Endothelial cell of umbilical vein (primary cell): ENCODE measurements around the gene SUFU. TPM values are rescaled to one million over a fixed set of nuclear protein-coding genes. Genes with fewer than 3 reads are reported as not detected.
"Not testable (repeated sequence)": the region's sequence is repeated elsewhere in the genome, so short reads cannot be mapped to it uniquely, and the experiment has no call there.

ENCODE experiments used
- Bru-seq: library from RNA; stranded (reverse); fragments of 400-500 nt; gene quantifications from one replicate; lab custom pipeline; 2021; lab: Mats Ljungman, UMichigan
- BruChase-seq, 2 experiments: library from RNA; stranded (reverse); fragments of 400-500 nt; gene quantifications; one replicate each; lab custom pipeline; 2021; lab: Mats Ljungman, UMichigan
- BruUV-seq: library from RNA; stranded (reverse); fragments of 400-500 nt; replicated peaks from 2 replicates; lab custom pipeline; 2021; lab: Mats Ljungman, UMichigan
- CTCF ChIA-PET: fragments of 300-600, 350-600 bp; sonication (Branson Sonifier 250); formaldehyde crosslinking; loops from one replicate; lab custom pipeline; 2021; ENCODE audit warnings: antibody characterized with exemption, inconsistent platforms; lab: Charles Lee
- POLR2A ChIA-PET: fragments of 300-600, 350-600 bp; sonication (Branson Sonifier 250); formaldehyde crosslinking; loops from one replicate; lab custom pipeline; 2021; ENCODE audit warnings: antibody characterized with exemption, inconsistent platforms; lab: Charles Lee
- DNase-seq: peaks from one replicate; pipeline ENCODE4 v3.0.0-alpha.2; 2011; ENCODE audit warnings: low read depth, low spot score
- FAIRE-seq: peaks from 2 replicates; lab custom pipeline; 2011; peaks lifted over from hg19 to GRCh38; lab: Jason Lieb, UNC
- H2AFZ ChIP-seq: 2 replicates; pipeline ENCODE4 v1.6.0; 2012; ENCODE audit warnings: low read depth, low read length, control low read depth, inconsistent platforms
- H3K27ac ChIP-seq: 2 replicates; pipeline ENCODE4 v1.5.1; 2011; ENCODE audit warnings: low read depth, mild to moderate bottlenecking, control low read depth, low read length, moderate library complexity; ENCODE audit not compliant: insufficient read depth
- H3K27me3 ChIP-seq, 2 experiments: 2 replicates each; pipeline versions ENCODE4 v1.6.0 to v1.6.1; 2011; ENCODE audit warnings: low read length in 2 of 2, mixed read lengths in 1 of 2; ENCODE audit not compliant: control insufficient read depth in 2 of 2, insufficient read depth in 2 of 2
- H3K36me3 ChIP-seq, 2 experiments: 2 replicates in 1 of 2; 3 replicates in 1 of 2; pipeline ENCODE4 v1.5.1; 2011; ENCODE audit warnings: low read length in 2 of 2, mild to moderate bottlenecking in 1 of 2, moderate library complexity in 1 of 2; ENCODE audit not compliant: control insufficient read depth in 2 of 2, insufficient read depth in 2 of 2; ENCODE audit errors: extremely low read depth in 1 of 2
- H3K4me1 ChIP-seq: 3 replicates; pipeline ENCODE4 v1.5.1; 2011; ENCODE audit warnings: mild to moderate bottlenecking, low read length; ENCODE audit not compliant: control insufficient read depth, insufficient read depth; ENCODE audit errors: extremely low read depth
- H3K4me2 ChIP-seq: 2 replicates; pipeline ENCODE4 v1.6.1; 2011; ENCODE audit warnings: low read length, control low read depth, mixed read lengths; ENCODE audit not compliant: insufficient read depth
- H3K4me3 ChIP-seq, 3 experiments: fragments of 200-600 bp in 1 of 3; sonication (generic), shearing (Covaris generic) in 1 of 3; replicated peaks in 1 of 3; 2 replicates each; pipeline ENCODE4 v1.5.1; 2011 to 2016; ENCODE audit warnings: control low read depth in 3 of 3, low read length in 3 of 3, mild to moderate bottlenecking in 2 of 3, inconsistent platforms in 1 of 3, low read depth in 1 of 3, moderate library complexity in 1 of 3; ENCODE audit not compliant: insufficient read depth in 1 of 3
- H3K79me2 ChIP-seq: 2 replicates; pipeline ENCODE4 v1.6.0; 2012; ENCODE audit warnings: low read length, inconsistent platforms; ENCODE audit not compliant: control insufficient read depth, insufficient read depth
- H3K9ac ChIP-seq: replicated peaks from 2 replicates; pipeline ENCODE3; 2011; ENCODE audit warnings: low read length, control low read depth; ENCODE audit not compliant: insufficient read depth; ENCODE audit errors: extremely low read depth
- H3K9me1 ChIP-seq: replicated peaks from 3 replicates; pipeline ENCODE4 v1.6.0; 2011; ENCODE audit warnings: mild to moderate bottlenecking, low read length; ENCODE audit not compliant: control insufficient read depth, insufficient read depth; ENCODE audit errors: extremely low read depth
- H3K9me3 ChIP-seq: replicated peaks from 2 replicates; pipeline ENCODE4 v1.5.1; 2012; ENCODE audit warnings: low read length, inconsistent platforms; ENCODE audit not compliant: control insufficient read depth, insufficient read depth
- H4K20me1 ChIP-seq: replicated peaks from 2 replicates; pipeline ENCODE3; 2011; ENCODE audit warnings: mild to moderate bottlenecking, low read length; ENCODE audit not compliant: control insufficient read depth, insufficient read depth; ENCODE audit errors: extremely low read depth
- EZH2 ChIP-seq: IDR thresholded peaks from 2 replicates; pipeline ENCODE4 v1.6.1; 2012; ENCODE audit warnings: borderline replicate concordance, low read depth, mild to moderate bottlenecking, moderate library complexity, low read length, inconsistent platforms; ENCODE audit not compliant: severe bottlenecking
- FOS ChIP-seq: IDR thresholded peaks from 2 replicates; pipeline ENCODE4 v1.6.1; 2011; ENCODE audit warnings: mild to moderate bottlenecking, low read length, moderate library complexity, borderline replicate concordance; ENCODE audit not compliant: insufficient read depth
- GATA2 ChIP-seq: IDR thresholded peaks from 2 replicates; pipeline ENCODE4 v1.7.0; 2011; ENCODE audit warnings: low read depth, mild to moderate bottlenecking, moderate library complexity, mixed read lengths, low read length; ENCODE audit not compliant: insufficient read length, insufficient read depth
- JUN ChIP-seq: IDR thresholded peaks from 2 replicates; pipeline ENCODE4 v1.6.1; 2011; ENCODE audit warnings: borderline replicate concordance, low read depth; ENCODE audit not compliant: insufficient read length, insufficient read depth
- MYC ChIP-seq: IDR thresholded peaks from one replicate; pipeline ENCODE4 v1.6.1; 2011; ENCODE audit warnings: mild to moderate bottlenecking, low read depth, low read length
- POLR2A ChIP-seq: IDR thresholded peaks from 2 replicates; pipeline ENCODE4 v1.6.1; 2012; ENCODE audit warnings: low read depth, mild to moderate bottlenecking, control low read depth, low read length
- POLR2AphosphoS5 ChIP-seq: IDR thresholded peaks from 2 replicates; pipeline ENCODE4 v1.6.1; 2012; ENCODE audit warnings: low read depth, mild to moderate bottlenecking, control low read depth, low read length, moderate library complexity; ENCODE audit not compliant: insufficient read depth
- dilution Hi-C: fragments of 300-500 bp; cut with MboI; formaldehyde crosslinking; loops from one replicate; pipeline ENCODE4 v1.15.0; 2019; ENCODE audit warnings: low sequenced_read_pairs; ENCODE audit not compliant: extremely low pct_ligation_motif_present
- intact Hi-C: fragments of 100-400 bp; cut with micrococcal nuclease; formaldehyde crosslinking; loops from one replicate; pipeline ENCODE4 v1.10.0; 2022
- long read RNA-seq: library from polyadenylated mRNA; stranded (forward); transcript quantifications from one replicate; pipeline ENCODE4 v2.0.0, GENCODE V29; 2021
- polyA minus RNA-seq, 3 experiments: library from RNA; depleted of rRNA, polyadenylated mRNA; stranded (reverse); fragments of >200 nt; gene quantifications; 1 replicate in 1 of 3; 2 replicates in 2 of 3; pipeline ENCODE4 v1.2.3, GENCODE V29; 2011
- polyA plus RNA-seq, 4 experiments: library from polyadenylated mRNA; depleted of rRNA in 3 of 4; stranded (reverse) in 3 of 4; unstranded in 1 of 4; fragments of >200 nt; gene quantifications; 2 replicates each; pipeline versions ENCODE4 v1.2.1 to v1.2.3, GENCODE V29; 2011 to 2012; ENCODE audit warnings: missing spikeins in 1 of 4
- total RNA-seq: library from RNA; stranded (reverse); gene quantifications from 2 replicates; pipeline ENCODE4 v1.2.3, GENCODE V29; 2021
- TF ChIP-seq, protein P1 (sequence below): IDR thresholded peaks from 2 replicates; pipeline ENCODE4 v1.6.1; 2011; ENCODE audit not compliant: insufficient read depth, insufficient read length
- TF ChIP-seq, protein P2 (sequence below), 2 donors: IDR thresholded peaks; 1 replicate in 1 of 2; 2 replicates in 1 of 2; pipeline ENCODE4 v1.5.1; 2011; ENCODE audit warnings: low read length in 2 of 2, mild to moderate bottlenecking in 2 of 2, moderate library complexity in 2 of 2, control low read depth in 1 of 2, inconsistent platforms in 1 of 2, low read depth in 1 of 2; ENCODE audit not compliant: insufficient read depth in 1 of 2; ENCODE audit errors: extremely low read depth in 1 of 2

SUFU gene
- 14.5 and 16.3 TPM in 2 replicates for total RNA-seq
- polyA plus RNA-seq = 9.5 and 10.1 TPM in 2 replicates
- 8.9 TPM in 2 replicates for polyA plus RNA-seq (2011; cell fraction: cytosol; rRNA removed)
- polyA plus RNA-seq (2011; cell fraction: nucleus; rRNA removed) = 12.5 and 13.4 TPM in 2 replicates
- polyA plus RNA-seq (2012) = 17.3 and 20.0 TPM in 2 replicates
- polyA minus RNA-seq = 14.7 and 16.8 TPM in 2 replicates
- 4.8 TPM for polyA minus RNA-seq (2011; cell fraction: cytosol; rRNA and poly(A)+ RNA removed)
- 10.3 and 11.1 TPM in 2 replicates for polyA minus RNA-seq (2011; cell fraction: nucleus; rRNA and poly(A)+ RNA removed)
- percentile 60 among the genes with signal in this experiment for Bru-seq, nascent RNA
- percentile 62 among the genes with signal in this experiment for BruChase-seq, experiment 1, labeled RNA remaining after a 6-hour chase
- BruChase-seq, experiment 2, labeled RNA remaining after a 2-hour chase = percentile 63 among the genes with signal in this experiment
- long read RNA-seq, full-length matches to known transcripts = 5 of 29 reads
- long read RNA-seq, partial matches to known transcripts = 16 of 29 reads
- long read RNA-seq, other reads (novel, unspliced or antisense) = 8 of 29 reads

DNA sequence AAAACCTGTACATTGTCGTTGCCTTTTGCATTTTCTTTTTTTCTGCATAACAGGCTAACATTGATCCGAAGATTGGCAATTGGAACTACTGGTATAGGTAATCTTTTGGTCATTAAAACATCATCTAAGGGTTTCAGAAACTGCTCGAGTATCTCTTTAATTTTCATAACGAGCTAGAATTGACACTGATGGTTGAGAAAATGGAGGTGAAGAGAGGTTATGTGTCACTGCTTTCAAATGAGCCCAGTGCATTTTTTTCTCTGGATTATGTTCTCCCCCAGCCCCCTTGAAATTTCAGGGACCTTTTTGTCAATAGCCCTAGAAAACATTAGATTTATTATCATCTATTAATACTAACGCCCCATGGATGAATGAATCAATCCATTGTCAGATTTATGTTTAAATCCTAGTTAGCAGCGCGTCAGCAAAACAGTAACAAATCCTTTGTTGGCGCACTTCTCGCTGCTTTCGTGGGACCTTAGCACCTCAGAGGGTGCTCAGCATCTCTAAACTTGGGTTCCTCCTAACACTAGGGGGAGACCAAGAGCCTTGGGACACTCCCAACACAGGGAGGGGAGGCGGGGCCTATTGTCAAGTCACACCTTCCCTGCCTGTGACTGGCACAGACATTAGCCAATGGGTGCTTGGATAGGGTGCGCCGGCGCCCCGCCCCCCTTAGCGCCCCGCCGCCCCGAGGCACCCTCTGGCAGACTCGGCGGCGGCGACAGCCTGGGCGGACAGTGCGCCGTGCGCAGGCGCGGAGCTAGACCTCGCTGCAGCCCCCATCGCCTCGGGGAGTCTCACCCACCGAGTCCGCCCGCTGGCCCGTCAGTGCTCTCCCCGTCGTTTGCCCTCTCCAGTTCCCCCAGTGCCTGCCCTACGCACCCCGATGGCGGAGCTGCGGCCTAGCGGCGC is at the start of gene SUFU:
Gene SUFU, plus strand, starts transcription at position 709 of the 915 bp plus-strand sequence. Its CDS starts 181 bp downstream, at position 890.
- Histone ChIP-seq H3K27me3 (no peaks in the 10 kb centered on the region), H2AFZ (peak within 1 kb of the TSS; percentile 53), H3K4me1 (peaks cover 16% of the 10 kb centered on the region), H3K36me3 (no peaks in the 10 kb centered on the region), H3K4me3 (peak within 1 kb of the TSS; percentile 68 to 87 (median 76)), H3K9ac (peak within 1 kb of the TSS; percentile 54), H3K9me3 (no peaks in the 10 kb centered on the region), H3K9me1 (no peaks in the 10 kb centered on the region), H4K20me1 (no peaks in the 10 kb centered on the region), H3K4me2 (peak within 1 kb of the TSS; percentile 93), H3K27ac (peak within 1 kb of the TSS; percentile 52), H3K79me2 (peaks cover 58% of the 10 kb centered on the region)
- ChIA-PET CTCF (interaction anchor here (0.6 to 8.4 kb wide), 40 partner anchors 8 to 334 kb away, joined by 3 to 261 read pairs (median 4); partner anchors contain the start of genes ARL3, CUEDC2, SFXN2 and TRIM8), POLR2A (interaction anchor here (0.5 to 1.5 kb wide), 6 partner anchors 25 to 143 kb away, joined by 3 to 4 read pairs (median 4); no protein-coding TSS in a partner anchor)
- no TSS peak for BruUV-seq
- intact Hi-C loops (loop anchor here (1.0 to 5.0 kb wide), 6 partner anchors 80 to 311 kb away; partner anchors contain the start of genes ARL3, FBXL15 and SFXN2), dilution Hi-C loops (no loop called here)
- DNase-seq (peak; percentile 99), FAIRE-seq (peak; percentile 71)
- TF ChIP-seq FOS = no peak
- TF ChIP-seq GATA2 = no peak
- TF ChIP-seq POLR2AphosphoS5 = peak; percentile 79
- TF ChIP-seq, protein P1, sequence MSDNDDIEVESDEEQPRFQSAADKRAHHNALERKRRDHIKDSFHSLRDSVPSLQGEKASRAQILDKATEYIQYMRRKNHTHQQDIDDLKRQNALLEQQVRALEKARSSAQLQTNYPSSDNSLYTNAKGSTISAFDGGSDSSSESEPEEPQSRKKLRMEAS = peak; percentile 46
- no peak for TF ChIP-seq EZH2
- peak; percentile 86 for TF ChIP-seq POLR2A
- TF ChIP-seq MYC = no peak
- no peak for TF ChIP-seq JUN
- TF ChIP-seq, protein P2, sequence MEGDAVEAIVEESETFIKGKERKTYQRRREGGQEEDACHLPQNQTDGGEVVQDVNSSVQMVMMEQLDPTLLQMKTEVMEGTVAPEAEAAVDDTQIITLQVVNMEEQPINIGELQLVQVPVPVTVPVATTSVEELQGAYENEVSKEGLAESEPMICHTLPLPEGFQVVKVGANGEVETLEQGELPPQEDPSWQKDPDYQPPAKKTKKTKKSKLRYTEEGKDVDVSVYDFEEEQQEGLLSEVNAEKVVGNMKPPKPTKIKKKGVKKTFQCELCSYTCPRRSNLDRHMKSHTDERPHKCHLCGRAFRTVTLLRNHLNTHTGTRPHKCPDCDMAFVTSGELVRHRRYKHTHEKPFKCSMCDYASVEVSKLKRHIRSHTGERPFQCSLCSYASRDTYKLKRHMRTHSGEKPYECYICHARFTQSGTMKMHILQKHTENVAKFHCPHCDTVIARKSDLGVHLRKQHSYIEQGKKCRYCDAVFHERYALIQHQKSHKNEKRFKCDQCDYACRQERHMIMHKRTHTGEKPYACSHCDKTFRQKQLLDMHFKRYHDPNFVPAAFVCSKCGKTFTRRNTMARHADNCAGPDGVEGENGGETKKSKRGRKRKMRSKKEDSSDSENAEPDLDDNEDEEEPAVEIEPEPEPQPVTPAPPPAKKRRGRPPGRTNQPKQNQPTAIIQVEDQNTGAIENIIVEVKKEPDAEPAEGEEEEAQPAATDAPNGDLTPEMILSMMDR (IDR thresholded peaks at IDR 0.05; ENCODE audit: extremely low read depth in 1 of 2, insufficient read depth in 1 of 2, low read depth in 1 of 2, low read length in 2 of 2) = peak; percentile 89 to 91

DNA sequence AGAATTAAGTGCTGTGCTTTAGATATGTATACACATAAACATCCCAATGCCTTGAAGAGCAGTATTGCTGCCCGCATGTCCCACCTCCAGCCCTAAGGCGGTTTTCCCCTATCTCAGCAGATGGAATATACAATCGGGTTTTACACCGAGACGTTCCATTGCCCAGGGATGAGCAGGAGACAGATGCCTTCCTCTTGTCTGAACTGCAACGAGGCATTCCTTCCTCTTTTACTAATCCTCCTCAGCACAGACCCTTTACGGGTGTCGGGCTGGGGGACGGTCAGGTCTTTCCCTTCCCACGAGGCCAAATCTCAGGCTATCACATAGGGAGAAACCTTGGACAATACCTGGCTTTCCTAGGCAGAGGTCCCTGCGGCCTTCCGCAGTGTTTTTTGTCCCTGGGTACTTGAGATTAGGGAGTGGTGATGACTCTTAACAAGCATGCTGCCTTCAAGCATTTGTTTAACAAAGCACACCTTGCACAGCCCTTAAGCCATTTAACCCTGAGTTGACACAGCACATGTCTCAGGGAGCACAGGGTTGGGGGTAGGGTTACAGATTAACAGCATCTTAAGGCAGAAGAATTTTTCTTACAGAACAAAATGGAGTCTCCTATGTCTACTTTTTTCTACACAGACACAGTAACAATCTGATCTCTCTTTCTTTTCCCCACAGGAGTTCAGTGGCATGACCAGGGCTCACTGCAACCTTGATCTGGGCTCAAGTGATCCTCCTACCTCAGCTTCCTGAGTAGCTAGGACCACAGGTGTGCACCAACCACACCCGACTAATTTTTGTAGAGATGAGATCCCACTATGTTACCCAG is 48.9 kb upstream of the SUFU start:
- H3K9me3 ChIP-seq, H3K79me2 ChIP-seq, BruUV-seq, FAIRE-seq, H2AFZ ChIP-seq, H4K20me1 ChIP-seq, CTCF ChIA-PET, H3K9me1 ChIP-seq, DNase-seq, H3K4me2 ChIP-seq, POLR2A ChIA-PET, H3K36me3 ChIP-seq, H3K9ac ChIP-seq, intact Hi-C loops, H3K4me3 ChIP-seq, H3K27ac ChIP-seq, H3K27me3 ChIP-seq, H3K4me1 ChIP-seq, dilution Hi-C loops: not testable (repeated sequence)
